Transverse colon (tissue), 3 donors: ENCODE data around the gene FIZ1.

Experiments
- EP300 ChIP-seq: sonication (generic); formaldehyde crosslinking; IDR thresholded peaks from one replicate; pipeline ENCODE4 v1.6.1; 2017; ENCODE audit warnings: antibody characterized with exemption, low read depth
- TF ChIP-seq, protein P1 (sequence below), 5 experiments: fragments of 200-600 bp in 3 of 5; fragments of 450-650 bp in 2 of 5; sonication (generic) in 3 of 5; IDR thresholded peaks; 1 replicate in 2 of 5; 2 replicates in 3 of 5; pipeline ENCODE4 v1.5.1; 2016 to 2017; ENCODE audit warnings: antibody characterized with exemption in 5 of 5, inconsistent platforms in 3 of 5, mild to moderate bottlenecking in 2 of 5, moderate library complexity in 1 of 5

DNA sequence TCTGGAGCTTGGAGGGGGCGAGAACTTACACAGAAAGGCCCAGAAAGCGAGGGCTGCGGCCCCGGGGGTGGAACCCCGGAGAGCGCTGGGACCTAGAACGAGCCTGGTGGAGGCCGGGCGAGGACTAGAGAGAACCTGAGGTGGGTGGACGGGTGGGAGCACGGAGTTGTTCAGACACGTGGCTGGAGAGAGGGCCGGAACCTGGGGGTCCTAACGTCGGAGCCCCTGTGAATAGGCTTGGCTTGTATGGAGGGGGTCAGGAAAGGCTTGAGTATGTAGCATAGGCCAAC, 44.5 kb upstream of the FIZ1 start:
- TF ChIP-seq, protein P1, sequence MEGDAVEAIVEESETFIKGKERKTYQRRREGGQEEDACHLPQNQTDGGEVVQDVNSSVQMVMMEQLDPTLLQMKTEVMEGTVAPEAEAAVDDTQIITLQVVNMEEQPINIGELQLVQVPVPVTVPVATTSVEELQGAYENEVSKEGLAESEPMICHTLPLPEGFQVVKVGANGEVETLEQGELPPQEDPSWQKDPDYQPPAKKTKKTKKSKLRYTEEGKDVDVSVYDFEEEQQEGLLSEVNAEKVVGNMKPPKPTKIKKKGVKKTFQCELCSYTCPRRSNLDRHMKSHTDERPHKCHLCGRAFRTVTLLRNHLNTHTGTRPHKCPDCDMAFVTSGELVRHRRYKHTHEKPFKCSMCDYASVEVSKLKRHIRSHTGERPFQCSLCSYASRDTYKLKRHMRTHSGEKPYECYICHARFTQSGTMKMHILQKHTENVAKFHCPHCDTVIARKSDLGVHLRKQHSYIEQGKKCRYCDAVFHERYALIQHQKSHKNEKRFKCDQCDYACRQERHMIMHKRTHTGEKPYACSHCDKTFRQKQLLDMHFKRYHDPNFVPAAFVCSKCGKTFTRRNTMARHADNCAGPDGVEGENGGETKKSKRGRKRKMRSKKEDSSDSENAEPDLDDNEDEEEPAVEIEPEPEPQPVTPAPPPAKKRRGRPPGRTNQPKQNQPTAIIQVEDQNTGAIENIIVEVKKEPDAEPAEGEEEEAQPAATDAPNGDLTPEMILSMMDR (IDR thresholded peaks at IDR 0.05): no peak
- TF ChIP-seq EP300: no peak
